NCI-H526 treated with DMSO at 0.1 percent for 48 hours (cell line): ENCODE measurements around the gene CRYBB3.
"Not testable (repeated sequence)": the region's sequence is repeated elsewhere in the genome, so short reads cannot be mapped to it uniquely, and the experiment has no call there.

Experiments used
- DNase-seq: peaks from one replicate; lab custom pipeline; 2025; lab: John Stamatoyannopoulos, UW

The CRYBB3 gene

DNA sequence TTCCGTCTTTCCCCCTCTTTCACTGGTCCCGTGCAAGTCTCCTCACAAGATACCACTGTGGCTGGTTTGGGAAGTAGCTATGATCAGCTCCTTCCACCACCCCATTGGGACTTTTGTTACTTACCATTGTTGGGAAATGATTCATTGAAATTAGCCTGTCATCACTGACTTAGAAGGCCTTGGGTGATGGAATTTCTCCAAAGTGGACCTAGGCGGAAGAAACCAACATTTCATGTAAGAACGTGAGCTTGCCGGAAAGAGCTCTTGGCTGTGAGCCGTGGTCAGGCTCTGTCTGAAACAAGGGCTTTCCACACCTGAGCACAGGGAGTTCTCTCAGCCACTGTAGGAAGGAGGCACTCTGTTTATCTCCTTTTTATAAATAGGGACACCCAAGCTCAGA, 23.5 kb upstream of the CRYBB3 start:
- DNase-seq, result no peak

DNA sequence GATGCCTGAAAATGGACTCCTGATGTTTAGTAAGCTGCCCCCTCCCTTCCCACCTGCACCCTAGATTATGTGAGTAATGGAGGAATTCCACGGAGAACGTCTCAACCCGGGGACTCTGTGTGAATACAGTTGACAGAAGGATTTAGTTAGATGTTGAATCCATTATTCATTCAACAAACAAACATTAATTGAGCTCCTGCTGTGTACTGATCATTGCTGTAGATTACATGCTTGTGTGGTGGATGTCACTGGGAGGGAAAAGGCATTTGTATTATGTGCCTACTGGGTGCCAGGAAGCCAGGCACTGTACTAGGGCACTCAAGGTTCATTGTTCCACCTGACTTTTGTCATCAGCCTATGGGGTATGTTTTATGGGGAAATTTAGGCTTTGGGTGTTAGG, 22.9 kb upstream of the CRYBB3 start:
- no peak for DNase-seq

DNA sequence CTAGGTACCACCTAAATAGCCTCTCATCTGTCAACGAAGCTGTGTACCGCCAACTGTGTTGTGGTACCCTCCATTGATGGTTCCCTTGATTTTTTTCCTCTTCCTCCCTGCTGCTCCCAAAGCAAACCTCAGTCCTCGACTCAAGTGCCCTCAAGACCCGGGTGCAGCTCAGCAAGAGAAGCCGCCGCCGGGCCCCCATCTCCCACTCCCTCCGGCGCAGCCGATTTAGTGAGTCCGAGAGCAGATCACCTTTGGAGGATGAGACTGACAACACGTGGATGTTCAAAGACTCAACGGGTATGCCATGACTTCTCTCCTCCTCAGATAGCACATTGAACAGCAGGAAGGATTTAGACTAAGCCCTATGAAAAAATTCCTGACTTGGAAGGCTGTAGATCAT, 22.4 kb upstream of the CRYBB3 start:
- no peak for DNase-seq

DNA sequence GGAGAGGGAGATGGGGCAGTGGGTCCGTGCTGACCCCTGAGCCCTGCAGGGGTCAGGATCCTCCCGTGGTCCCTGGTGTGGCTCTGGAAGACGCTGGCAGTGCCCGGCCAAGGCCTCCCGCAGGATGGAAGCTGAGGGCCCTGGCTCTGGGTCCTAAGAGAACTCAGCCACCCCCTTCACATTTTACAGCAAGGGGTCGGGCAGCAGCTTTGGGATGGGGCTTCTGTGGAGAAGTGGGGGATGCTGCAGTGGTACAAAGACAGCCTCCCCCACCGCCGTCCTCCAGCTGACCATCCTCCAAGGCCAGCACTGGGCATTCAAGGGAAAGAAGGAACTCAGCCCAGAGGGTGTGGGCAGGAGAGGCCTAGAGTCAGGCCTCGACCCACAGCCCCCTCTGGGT, 21.8 kb upstream of the CRYBB3 start:
- DNase-seq, result no peak

DNA sequence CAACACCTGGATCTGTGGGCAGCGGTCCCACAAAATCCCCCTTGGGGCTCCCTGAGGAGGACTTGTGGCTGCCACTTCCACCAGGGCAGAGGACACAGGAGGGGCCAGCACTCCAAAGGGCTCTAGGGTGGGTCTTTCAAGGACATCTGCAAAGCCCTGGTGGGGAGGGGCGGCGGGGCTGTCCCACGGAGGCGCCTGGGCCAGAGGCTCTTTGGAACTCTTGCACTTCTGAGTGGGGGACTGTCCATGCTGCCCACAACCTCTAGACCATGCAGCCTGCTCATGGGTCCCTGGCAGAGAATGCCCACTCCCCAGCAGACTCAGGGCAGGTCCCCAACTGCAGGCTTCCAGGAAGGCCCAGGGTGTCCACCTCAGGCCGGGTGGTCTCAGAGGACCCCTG, 21.3 kb upstream of the CRYBB3 start:
- DNase-seq, result not testable (repeated sequence)

DNA sequence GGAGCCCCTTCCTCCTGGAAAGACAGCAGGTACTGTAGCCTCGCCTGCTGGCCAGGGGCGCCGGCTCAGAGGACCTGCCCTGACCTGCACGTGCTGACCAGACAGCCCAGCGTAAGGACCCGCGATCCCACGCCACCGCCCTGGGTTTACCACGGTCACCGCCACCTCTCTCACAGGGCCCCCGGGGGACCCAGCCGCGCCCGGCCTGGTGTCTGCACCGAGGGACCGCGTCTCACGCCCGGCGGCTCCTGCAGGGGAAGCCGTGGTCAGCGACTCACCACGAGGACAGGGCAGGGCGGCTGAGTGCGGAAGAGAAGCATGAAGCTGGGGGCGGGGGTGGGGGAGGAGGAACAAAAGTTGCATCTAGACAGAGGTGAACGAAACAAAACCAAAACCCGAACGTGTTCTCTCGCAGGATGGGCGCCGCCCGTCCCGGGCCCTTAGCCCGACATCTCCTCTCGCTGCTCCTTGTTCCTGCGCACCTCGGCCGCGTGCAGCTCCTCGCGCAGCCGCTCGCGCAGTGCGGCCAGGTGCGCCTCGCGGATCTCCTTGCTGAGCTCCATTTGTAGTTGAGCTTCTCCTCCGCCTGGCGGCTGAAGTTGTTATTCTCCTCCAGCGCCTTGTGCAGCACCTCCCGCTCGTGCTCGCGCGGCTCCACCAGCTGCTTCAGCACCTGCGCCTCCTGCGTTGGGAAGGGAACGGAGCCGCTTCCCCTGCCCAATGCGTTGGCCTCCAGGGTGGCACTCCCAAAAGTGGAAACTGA, 20.6 kb upstream of the CRYBB3 start:
- DNase-seq, result not testable (repeated sequence)

DNA sequence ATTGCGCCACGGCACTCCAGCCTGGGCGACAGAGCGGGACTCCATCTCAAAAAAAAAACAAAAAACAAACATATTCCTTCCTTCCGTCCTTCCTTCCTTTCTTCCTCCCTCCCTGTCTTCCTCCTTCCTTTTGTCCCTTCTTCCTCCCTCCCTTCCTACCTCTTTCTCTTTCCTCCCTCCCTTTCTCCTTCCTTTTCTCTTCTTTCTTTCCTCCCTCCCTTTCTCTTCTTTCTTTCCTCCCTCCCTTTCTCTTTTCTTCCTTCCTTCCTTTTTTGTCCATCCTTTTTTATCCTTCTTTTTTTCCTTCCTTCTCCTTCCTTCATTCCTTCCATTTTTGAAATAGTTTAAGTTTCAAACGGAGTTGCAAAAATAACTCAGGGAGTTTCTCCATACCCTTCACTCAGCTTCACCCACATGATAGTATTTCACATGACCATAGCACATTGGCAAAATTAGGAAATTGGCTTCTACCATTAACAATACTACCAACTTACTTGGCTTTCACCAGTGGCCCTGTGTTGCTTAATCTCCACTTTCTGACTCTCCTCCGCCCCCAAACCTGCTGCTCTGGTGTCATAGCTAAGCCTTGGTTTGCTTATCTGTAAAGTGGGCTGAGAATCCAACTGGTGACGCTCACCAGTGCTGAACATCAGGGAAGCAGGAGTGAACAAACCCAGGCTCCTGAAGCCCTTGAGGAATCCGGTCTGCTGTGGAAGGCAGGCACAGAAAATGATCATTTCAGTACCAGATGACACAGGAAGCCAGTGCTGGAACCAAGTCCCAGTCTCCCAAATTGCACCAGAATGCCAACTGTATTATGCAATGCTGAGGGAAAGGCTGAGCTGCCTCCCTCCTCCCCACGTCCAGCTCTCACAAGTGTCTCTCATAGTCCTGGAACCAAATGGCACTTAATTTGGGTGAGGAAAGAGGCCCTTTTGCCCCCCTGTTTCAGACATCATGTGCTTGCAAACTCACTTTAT, 17.2 kb upstream of the CRYBB3 start:
- DNase-seq, result no peak

DNA sequence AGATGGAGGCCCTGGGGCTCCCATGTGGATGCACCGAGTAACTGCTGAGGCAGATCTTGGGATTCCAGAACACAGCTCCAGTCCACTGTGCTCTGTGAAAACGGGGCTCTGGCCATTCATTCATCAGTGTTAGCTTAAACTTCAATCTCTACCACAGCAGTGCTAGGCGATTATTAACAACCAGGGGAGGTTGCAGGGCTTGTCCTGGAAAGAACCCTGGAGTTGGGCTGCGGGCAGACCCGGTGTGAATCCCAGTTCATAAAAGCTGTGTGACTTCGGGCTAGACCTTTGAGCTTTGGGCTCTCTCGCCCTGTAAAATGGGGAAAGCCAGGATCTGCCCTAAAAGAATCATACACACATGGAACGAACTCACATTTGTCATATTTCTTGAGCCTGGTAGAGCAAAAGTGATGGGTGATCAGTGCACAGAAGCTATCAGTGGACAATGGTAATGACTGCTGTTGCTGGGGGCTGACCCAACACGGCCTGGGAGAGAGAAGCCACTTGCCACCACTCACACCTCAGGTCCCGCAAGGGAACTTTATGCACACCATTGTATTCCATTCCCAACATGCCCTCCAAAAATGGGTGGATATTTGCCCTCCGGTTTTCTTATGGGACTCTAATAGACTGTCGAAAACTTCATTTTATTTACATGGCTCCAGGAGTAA, 15.6 kb upstream of the CRYBB3 start:
- DNase-seq, result no peak

DNA sequence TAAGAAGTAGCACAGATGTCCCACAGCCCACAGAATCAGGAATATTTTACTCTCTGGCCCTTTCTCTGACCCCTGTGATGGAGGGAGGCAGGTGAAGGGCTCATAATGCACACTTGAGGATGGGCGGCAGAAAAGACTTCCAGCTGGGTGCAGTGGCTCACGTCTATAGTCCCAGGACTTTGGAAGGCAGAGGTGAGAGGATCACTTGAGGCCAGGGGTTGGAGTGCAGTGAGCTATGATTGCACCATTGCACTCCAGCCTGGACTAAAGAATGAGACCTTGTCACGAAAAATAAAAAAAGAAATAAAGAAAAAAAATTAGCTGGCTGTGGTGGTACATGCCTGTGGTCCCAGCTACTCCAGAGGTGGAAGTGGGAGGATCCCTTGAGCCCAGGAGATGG, 13.5 kb upstream of the CRYBB3 start:
- no peak for DNase-seq

DNA sequence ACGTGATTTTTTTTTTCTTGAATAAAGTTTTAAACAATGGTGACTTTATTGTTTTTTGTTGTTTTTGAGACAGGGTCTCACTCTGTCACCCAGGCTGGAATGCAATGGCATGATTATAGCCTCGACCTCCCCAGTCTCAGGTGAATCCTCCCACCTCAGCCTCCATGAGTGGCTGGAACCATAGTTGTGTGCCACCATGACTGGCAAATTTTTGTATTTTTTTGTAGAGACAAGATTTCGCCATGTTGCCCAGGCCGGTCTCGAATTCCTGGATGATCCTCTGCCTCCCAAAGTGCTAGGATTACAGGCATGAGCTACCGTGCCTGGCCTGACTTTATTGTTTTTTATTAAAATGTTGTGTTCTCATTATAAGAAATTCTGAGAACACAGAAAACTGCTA, 12.2 kb upstream of the CRYBB3 start:
- DNase-seq, result no peak

DNA sequence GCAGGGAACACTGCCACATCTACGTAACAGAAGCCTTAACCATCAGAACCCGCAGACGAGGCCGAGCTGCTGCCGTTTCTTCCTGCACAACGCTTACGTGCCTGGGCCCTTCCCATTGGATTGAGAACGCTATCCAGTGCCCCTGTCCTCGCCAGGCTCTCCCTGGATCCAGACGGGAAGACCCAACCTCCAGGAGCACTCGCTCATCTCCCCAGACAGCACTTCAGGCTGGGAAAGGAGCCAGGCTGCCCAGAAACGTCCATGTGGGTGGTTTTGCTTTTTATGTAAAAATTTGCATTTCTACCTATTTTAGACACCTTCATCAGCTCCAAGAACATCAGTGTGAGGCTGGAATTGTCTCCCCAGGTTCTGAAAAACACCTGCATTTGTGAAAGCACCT, 7.3 kb upstream of the CRYBB3 start:
- no peak for DNase-seq

DNA sequence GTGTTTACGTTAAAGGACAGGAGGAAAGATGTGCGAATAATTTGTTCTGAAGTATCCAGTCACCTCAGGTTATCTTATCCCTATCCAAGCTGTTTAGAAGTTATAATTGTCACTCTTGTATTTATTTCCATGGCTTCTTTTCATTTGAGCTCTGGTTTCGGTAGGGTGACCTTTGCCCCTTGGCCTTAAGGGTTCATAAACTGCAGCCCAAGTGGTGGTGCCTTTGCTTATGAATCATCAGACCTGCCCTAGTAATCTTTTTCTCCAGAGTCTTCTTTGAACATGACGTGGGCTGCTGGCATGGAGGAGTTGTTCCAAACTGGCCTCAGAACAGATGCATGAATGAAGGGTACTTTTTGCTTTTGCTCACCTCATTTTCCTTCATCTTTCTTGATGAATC, 6.5 kb upstream of the CRYBB3 start:
- DNase-seq, result no peak

DNA sequence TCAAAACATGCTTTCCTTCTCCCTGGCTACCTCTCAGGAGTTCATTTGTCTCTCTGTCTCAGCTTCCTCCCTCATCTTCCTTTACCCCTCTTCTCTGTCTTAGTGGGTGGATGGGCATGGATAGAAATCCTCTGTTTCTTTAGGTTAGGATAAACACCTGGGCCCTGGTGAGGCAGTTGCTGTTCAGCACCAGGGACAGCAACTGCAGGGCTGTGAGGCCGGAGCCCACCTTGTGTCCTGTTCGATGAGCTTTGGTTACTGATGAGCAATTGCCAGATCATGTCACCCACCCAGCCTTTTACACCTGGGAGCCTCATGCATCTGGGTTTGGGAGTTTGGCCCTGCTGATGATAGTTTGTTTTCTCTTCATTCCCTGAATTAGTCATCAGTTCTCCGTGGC, 6.1 kb upstream of the CRYBB3 start:
- DNase-seq, result no peak

DNA sequence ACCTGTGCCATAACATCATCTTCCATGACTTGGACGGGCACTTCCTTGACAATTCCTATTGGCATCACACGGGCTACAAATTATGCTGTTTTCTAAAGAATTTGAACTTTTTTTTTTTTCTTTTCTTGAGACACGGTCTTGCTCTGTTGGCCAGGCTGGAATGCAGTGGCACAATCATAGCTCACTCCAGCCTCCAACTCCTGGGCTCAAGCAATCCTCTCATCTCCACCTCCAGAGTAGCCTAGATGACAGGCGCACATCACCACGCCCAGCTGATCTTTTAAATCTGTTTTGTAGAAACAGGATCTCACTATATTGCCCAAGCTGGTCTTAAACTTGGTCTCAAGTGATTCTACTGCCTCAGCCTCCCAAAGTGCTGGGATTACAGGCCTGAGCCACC, 3.3 kb upstream of the CRYBB3 start:
- DNase-seq, result no peak

DNA sequence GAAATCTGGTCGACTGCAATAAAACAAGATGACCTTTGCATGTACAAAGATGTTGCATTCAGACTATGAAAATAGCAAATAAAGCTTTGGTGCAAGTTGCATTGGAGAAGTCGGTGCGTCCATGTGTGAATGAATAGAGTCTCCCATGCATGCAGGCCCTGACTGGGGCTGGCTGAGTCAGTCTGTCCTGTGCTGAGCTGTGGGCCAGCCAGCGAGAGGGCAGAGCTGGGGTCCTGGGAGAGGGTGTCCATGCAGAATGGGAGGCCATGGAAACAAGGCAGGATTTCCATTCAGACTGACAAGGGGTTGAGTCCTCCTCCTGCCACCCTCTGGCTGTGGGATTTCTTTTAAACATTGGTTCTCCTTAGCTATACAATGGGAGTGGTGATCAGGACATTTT, 2.3 kb upstream of the CRYBB3 start:
- no peak for DNase-seq

DNA sequence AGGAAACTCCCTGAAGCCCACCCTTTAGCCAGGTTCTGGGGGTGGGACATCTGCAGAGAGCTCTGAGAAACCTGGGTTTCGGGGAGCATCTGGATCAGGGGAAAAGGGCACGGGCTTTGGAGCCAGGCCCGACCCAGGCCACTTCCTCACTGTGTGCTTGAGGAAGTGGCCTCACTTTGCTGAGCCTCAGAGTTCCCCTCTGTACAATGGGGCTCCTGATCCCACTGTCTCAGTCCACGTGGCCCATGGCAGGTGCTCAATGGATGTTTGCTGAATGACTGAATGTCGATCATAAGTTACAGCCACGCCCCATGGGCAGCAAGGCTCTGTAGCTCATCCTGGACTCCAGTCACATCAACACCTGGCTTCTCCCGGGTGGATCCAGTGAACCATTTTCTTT, 1.3 kb downstream of the CRYBB3 start:
- no peak for DNase-seq

DNA sequence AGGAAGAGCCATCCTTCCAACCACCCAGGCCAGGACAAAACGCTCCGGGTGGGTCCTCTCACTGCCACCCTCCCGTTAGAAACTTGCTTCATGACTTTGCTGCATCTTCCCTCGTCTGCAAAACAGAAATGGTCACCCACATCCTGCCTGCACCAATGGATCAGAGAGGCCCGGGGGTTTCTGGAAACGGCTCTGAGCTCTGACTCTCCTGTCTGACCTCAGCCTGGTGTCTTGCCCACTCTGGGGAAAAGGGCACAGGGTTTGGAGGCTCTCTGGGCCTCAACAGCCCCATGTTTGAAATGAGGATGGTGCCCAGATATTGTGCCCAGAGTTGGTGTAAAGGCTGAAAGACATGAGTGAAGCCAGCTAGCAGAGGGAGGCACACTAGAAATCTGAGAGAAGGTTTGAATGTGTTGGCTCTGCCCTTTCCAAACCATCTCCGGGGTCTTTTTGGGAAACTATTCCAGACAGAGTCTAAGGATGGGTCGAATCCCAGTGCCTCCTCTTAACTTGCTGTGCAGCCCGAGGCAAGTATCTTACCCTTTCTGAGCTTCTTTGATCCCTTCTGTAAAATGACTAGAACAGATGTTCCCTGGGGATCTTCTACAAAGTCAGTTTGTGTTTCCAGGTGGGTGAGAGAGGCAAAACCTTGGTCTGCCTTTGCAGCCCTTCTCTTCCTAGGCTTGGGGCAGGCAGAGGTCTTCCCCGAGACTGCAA, 2.1 kb downstream of the CRYBB3 start:
- DNase-seq, result no peak

DNA sequence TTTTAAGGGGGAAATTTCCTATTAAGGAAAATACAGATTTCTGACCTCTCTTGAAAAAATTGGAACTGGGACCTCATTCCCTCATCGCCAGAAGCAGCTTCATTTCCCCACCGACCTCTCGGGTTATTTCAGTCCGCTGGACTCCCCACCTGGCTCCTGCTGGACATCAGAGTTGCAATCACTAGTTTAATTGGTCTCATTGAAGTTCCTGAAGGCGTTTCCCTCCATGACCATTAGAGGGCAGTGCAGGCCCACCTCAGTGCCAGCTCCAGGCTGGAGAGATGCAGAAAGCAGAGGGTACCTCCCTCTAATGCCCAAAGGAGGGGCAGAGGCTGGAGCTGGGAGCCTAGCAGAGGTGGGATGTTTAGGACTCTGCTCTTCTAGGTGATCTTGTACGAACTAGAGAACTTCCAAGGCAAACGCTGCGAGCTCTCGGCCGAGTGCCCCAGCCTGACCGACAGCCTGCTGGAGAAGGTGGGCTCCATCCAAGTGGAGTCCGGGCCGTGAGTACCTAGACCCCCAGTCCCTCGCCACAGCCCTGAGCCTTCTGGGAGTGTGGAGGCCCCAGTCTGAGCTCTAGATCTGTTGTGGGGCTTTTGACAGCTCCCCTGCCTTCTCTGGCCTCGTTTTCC, 2.7 kb downstream of the CRYBB3 start:
- DNase-seq, result no peak

DNA sequence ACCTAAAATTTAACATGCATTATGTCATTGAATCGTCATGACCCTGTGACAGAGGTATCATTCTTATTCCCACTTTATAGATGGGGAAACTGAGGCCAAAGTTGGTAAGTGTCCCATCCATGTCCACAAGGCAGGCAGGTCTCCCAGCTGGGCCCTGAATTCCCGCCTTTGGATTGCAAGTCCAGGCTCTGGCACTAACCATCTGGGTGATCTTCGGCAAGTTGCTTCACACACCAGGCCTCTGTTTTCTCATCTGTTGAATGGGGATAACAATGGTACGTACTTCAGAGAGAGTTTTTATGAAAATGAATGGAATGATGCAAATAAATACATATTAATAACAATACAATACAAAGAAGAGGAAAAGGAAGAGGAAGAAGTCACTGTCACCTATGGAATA, 3.4 kb downstream of the CRYBB3 start:
- DNase-seq, result no peak

DNA sequence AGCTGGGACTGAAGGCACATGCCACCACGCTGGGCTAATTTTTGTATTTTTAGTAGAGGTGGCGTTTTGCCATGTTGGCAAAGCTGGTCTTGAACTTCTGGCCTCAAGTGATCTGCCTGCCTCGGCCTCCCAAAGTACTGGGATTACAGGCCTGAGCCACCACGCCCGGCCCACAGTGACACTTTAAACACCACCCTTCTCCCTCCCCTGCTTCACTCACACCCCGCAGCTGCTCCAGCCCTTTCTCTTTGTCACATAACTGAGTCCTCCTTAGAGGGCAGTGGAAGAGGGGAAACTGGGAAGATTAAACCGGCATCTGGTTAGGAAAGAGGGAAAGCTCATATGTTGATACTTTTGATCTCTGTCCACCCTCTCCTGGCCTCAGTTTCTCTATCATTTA, 4.9 kb downstream of the CRYBB3 start:
- not testable (repeated sequence) for DNase-seq

DNA sequence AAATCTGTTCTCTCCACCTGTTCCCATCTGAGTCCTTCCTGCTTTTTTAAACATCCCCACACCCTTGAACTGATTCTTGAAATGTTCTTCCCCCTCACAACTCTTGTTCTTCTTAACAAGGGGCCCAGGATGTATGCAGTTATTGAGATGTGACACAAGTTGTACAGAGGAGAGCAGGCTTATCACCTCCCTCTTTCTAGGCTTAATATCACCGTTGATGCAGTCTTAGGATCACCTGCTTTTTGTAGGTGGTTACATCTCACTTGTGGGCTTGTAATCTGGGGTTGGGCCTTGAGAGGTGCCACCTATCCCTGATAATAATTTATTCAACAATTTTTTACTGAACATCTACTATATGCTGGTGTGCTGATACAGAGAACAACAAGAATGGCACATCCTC, 6.2 kb downstream of the CRYBB3 start:
- no peak for DNase-seq

DNA sequence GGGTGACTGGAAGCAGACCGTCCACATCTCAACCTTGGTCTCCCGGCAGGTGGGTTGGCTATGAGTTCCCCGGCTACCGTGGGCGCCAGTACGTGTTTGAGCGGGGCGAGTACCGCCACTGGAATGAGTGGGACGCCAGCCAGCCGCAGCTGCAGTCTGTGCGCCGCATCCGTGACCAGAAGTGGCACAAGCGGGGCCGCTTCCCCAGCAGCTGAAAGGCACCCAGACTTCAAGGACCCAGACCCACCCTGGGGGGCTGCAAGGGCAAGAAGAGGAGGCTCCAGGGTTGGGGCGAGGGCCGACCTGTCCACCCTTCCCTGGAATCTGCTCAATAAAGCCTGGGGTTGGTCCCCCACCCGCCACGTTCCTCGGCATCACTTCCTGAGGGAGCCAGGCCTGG, 7.3 kb downstream of the CRYBB3 start:
- no peak for DNase-seq
